ENCODE results near the gene BMP4.

Gene BMP4

DNA sequence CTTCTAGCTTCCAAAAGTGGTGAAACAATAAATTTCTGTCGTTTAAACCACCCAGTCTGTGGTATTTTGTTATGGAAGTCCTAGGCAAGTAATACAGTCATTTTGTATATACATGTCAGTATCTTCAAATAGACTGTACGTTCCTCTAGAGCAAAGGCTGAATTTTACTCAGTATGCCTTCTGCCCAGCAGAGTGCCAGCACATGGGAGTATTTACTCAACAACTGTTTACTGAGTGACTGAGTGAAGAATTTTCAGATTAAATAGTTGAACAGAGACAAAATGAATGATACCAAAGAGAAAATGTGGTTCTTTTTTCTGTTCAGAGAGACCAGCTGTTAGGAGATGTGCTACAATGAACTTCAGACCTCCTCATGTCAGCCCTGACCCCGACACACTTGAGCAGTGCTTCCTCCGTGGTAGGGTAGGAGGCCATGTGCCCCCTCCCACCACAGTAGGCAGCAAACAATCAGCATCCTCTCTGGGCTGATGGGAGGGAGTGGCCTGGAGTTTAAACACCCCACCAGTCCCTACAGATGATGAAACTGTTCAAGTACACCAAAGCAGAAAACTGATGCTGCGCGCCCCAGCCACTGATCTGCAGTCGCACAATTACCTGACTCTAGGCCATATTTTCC is 21.7 kb downstream of the BMP4 start:
- TF ChIP-seq CTCF (IDR thresholded peaks at IDR 0.05), result no peak

DNA sequence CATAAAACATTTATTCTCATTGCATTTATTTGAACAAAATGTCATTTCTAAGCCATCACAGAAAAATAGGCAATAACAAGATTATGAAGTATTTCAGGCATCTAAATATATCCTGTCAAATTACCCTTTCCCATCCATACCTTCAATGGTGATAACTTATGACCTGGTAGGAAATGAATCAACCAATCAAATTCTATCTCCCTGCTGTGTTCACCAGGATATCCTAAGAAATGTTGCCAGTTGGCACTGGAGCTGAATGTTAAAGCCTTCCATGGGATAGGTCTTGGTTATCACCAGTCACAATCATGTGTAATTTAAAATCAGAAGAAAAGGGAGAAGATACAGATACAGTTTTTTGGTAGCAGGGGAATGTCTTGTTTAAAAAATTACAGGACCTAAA is 23.7 kb downstream of the BMP4 start:
- no peak for TF ChIP-seq CTCF (IDR thresholded peaks at IDR 0.05)

DNA sequence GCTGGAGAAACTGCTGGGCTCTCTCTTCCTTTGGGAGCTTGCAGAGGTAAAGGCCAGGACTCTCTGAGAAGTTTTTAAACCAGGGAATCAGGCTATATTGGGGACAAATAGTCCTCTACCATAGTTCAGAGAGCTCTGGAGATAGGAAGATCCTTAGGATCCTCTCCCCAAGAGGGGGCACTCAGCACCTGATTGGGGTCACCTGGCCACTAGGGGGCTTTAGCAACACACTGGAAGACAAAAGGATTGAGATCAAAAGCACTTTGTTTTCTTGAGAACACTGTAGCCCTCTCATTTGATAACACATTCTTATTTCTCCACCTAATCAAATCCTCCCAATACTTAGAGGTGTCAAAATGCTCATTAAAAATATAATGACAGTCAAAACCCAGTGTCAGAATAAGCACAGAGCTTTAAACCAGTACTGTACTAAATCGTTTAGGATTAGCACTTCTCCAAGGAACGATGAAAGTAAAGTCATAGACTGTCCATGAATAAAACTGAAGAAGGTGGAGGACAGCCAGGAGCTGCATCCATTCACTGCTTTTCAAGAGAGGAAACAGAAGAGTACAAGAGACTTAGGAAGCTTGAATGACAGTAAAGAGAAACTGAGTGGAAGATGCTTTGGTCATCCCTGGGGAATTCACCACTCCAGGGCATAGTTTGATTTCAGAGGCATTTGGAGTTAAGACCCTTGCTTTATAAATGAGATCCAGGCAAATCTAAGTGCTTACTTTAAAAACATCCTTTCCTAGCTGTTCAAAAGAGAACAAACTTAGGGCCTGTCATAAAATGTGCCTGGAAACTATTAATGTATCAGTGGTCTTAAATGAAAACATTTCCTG is 26.5 kb downstream of the BMP4 start:
- peak; percentile 75 for TF ChIP-seq CTCF (IDR thresholded peaks at IDR 0.05)

- TF ChIP-seq CTCF (IDR thresholded peaks at IDR 0.05), result no peak
Observed at GRCh38 chr14:53927171-53927570, 29.5 kb downstream of the BMP4 start.

DNA sequence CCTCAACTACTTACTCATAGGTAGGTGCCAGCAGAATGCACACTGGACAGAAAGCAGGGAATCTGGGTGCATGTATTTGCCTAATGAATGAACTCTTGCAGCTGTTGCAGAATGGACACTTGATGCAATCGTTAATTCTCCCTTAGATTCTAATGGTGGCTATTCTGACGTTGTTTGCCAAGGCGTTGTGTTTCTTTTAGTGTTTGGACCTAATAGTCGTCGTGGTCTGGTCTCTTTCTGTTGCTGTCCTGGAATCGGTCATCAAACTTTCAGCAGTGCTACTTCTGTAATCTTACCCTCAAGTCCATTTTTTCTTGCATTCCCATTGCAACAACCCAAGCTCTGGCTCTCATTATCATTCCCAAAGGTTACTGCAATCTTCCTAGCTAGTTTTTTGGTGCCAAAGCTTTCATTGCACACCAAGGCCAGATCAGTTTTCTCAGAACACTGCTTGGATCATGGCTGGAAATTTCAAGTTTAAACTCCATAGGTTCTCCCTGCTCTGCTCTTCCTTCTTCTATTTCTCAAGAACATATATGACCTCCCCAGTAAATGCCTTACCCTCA is 31.3 kb downstream of the BMP4 start:
- no peak for TF ChIP-seq CTCF (IDR thresholded peaks at IDR 0.05)

- TF ChIP-seq CTCF (IDR thresholded peaks at IDR 0.05), result no peak
Observed at GRCh38 chr14:53924753-53925152, 31.9 kb downstream of the BMP4 start.

DNA sequence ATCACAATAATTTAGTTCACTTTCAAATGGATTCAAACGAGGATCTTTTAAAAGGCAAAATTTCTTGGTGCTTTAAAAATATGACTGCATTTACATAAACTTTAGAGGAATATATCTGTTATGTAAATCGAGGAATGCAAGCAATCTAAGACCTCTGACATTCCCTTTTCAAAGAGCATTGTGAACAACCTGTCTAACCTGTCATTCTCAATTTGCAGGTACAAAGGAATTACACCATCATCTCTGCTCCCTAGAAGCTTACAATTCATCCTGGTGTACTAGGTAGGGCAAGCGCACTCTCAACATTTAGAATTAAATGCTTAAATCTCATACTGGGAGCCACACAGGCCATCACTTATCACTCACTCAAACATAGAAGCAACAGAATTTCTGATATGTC is 35.6 kb downstream of the BMP4 start:
- TF ChIP-seq CTCF (IDR thresholded peaks at IDR 0.05), result no peak
